Common myeloid progenitor, CD34-positive (primary cell): ENCODE results near the gene ZNF148.

Experiments
- CTCF ChIA-PET: fragments of 350-600 bp; sonication (Branson Sonifier 250); formaldehyde crosslinking; loops from one replicate; lab custom pipeline; 2021; ENCODE audit warnings: antibody characterized with exemption; lab: Charles Lee
- POLR2A ChIA-PET: fragments of 350-600 bp; sonication (Branson Sonifier 250); formaldehyde crosslinking; loops from one replicate; lab custom pipeline; 2021; ENCODE audit warnings: antibody characterized with exemption; lab: Charles Lee
- DNase-seq, 3 donors: peaks; one replicate each; pipeline versions ENCODE4 v3.0.0 to v3.0.0-alpha.2; 2013
- H3K27ac ChIP-seq, 2 experiments: 1 replicate in 1 of 2; 2 replicates in 1 of 2; pipeline ENCODE4 v1.7.0; 2013; ENCODE audit warnings: inconsistent platforms in 2 of 2, low read length in 2 of 2, mild to moderate bottlenecking in 2 of 2, low read depth in 1 of 2, moderate library complexity in 1 of 2; ENCODE audit not compliant: severe bottlenecking in 2 of 2, insufficient read depth in 1 of 2, poor library complexity in 1 of 2
- H3K27me3 ChIP-seq, 5 experiments: replicated peaks in 2 of 5; 1 replicate in 3 of 5; 2 replicates in 2 of 5; pipeline versions ENCODE4 v1.6.1 to v1.7.0; 2013; ENCODE audit warnings: low read length in 4 of 5, mild to moderate bottlenecking in 2 of 5, moderate library complexity in 2 of 5, inconsistent platforms in 1 of 5; ENCODE audit not compliant: insufficient read depth in 5 of 5, control insufficient read depth in 4 of 5
- H3K36me3 ChIP-seq, 4 experiments: 1 replicate in 2 of 4; 2 replicates in 2 of 4; pipeline versions ENCODE4 v1.6.1 to v1.7.0; 2013; ENCODE audit warnings: low read length in 3 of 4, control low read depth in 1 of 4, mild to moderate bottlenecking in 1 of 4; ENCODE audit not compliant: control insufficient read depth in 4 of 4, insufficient read depth in 4 of 4
- H3K4me1 ChIP-seq, 4 experiments: 1 replicate in 3 of 4; 2 replicates in 1 of 4; pipeline versions ENCODE4 v1.6.1 to v1.7.1; 2013; ENCODE audit warnings: low read length in 3 of 4, mild to moderate bottlenecking in 3 of 4, control low read depth in 1 of 4, inconsistent platforms in 1 of 4, moderate library complexity in 1 of 4; ENCODE audit not compliant: control insufficient read depth in 4 of 4, insufficient read depth in 4 of 4; ENCODE audit errors: control extremely low read depth in 1 of 4
- H3K4me3 ChIP-seq, 7 experiments: 1 replicate in 4 of 7; 2 replicates in 3 of 7; pipeline versions ENCODE4 v1.5.1 to v1.7.0; 2013; ENCODE audit warnings: mild to moderate bottlenecking in 7 of 7, low read length in 6 of 7, moderate library complexity in 6 of 7, inconsistent platforms in 2 of 7, low read depth in 2 of 7, control low read depth in 1 of 7; ENCODE audit not compliant: insufficient read depth in 4 of 7, control insufficient read depth in 1 of 7; ENCODE audit errors: extremely low read depth in 1 of 7
- H3K9me3 ChIP-seq, 5 experiments: 1 replicate in 4 of 5; 2 replicates in 1 of 5; pipeline versions ENCODE4 v1.6.1 to v1.7.1; 2013; ENCODE audit warnings: low read length in 4 of 5, mild to moderate bottlenecking in 2 of 5, inconsistent platforms in 1 of 5, low read depth in 1 of 5, moderate library complexity in 1 of 5; ENCODE audit not compliant: control insufficient read depth in 4 of 5, insufficient read depth in 2 of 5; ENCODE audit errors: control extremely low read depth in 1 of 5
- WGBS: methylation state at CpG from one replicate; pipeline ENCODE4 v1.1.5; 2013; ENCODE audit not compliant: insufficient coverage; 5-methylcytosine and 5-hydroxymethylcytosine counted together

ZNF148 gene

DNA sequence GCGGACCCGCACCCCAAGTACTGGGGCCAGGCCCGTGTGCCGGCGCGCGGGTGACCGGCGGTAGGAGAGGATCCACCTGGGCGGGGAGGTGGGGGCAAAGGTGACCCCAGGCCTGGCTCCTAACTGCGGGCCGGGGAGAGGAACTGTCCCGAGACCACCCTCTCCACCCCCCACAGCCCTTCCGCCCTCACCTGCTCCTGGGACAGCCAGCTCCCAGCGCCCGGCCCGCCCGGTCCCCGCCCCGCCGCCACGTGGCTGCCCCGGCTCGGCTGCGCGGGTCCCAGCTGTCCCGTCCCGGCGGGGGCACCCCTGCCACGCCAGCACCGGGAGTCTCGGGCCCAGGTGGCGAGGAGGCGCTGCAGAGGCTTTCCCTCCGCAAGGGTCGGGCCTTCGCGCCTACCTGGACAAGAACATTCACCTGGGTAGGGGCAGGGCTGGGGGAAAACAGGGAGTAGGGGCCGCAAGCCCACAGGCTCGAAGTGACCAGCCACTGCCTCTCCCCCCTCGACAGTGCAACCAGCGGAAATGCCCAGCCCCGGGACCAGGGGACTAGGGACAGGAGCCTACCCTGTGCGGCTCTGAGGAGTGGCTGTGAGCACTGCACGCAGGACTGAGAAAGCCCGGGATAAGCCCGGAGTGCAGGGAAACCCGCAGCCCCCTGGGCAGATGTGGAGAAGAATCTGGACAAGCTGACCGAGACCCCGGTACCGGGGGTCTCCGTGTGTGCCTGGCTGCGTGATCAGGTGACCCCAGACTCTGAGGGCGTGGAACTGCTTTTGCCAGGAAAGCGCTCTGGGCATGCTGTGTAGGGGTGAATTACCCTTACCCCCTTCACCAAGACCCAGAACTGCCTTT is 162.4 kb downstream of the ZNF148 start, which contains the start of gene SLC12A8:
Gene SLC12A8 (minus strand): TSS at position 240 of the 855 bp plus-strand sequence. CDS start 1,399 bp downstream, outside the sequence.
- no peak within 1 kb of the TSS for H3K27ac ChIP-seq
- H3K9me3 ChIP-seq, result no peaks in the 10 kb centered on the region
- no peak for DNase-seq
- H3K27me3 ChIP-seq, result peaks cover 7 to 61% (median 18%) of the 10 kb centered on the region in 5 experiments
- CTCF ChIA-PET, result no interaction called here
- POLR2A ChIA-PET, result no interaction called here
- H3K4me1 ChIP-seq, result peaks cover 0 to 17% (median 13%) of the 10 kb centered on the region in 4 experiments
- no peaks in the 10 kb centered on the region for H3K36me3 ChIP-seq
- peak within 1 kb of the TSS; percentile 18 to 70 (median 49) for H3K4me3 ChIP-seq
- 3% methylated on average over 27 of the region's 55 CpGs for WGBS

DNA sequence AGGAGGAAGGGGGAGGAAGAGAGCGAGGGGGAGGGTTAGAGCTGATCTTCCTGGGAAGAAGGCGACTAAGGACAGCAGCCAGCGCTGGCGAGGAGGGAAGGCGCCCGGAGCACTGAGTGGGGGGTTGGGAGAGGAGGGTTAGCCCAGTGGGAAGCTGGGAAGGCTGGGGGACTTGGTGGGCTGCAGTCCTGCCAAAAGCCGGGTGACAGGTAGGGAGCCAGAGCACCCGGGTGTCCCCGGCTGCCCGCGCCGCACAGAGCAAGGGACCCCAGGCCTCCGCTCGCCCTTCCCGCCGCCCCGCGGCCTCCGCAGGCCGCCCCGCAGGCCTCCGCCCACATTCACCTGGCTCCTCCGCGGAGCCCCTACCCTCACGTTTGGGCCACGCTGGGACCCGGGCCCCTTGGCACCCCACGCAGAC is 163.0 kb downstream of the ZNF148 start:
- Histone ChIP-seq H3K9me3 (no peaks in the 10 kb centered on the region), H3K36me3 (no peaks in the 10 kb centered on the region), H3K4me3 (peak overlapping the region; percentile 18 to 70 (median 49)), H3K27me3 (peaks cover 7 to 60% (median 18%) of the 10 kb centered on the region in 5 experiments), H3K4me1 (peaks cover 0 to 17% (median 13%) of the 10 kb centered on the region in 4 experiments), H3K27ac (no peak overlapping the region)
- ChIA-PET POLR2A (no interaction called here), CTCF (no interaction called here)
- 7% methylated on average over 9 of the region's 28 CpGs for WGBS
- DNase-seq, result no peak

DNA sequence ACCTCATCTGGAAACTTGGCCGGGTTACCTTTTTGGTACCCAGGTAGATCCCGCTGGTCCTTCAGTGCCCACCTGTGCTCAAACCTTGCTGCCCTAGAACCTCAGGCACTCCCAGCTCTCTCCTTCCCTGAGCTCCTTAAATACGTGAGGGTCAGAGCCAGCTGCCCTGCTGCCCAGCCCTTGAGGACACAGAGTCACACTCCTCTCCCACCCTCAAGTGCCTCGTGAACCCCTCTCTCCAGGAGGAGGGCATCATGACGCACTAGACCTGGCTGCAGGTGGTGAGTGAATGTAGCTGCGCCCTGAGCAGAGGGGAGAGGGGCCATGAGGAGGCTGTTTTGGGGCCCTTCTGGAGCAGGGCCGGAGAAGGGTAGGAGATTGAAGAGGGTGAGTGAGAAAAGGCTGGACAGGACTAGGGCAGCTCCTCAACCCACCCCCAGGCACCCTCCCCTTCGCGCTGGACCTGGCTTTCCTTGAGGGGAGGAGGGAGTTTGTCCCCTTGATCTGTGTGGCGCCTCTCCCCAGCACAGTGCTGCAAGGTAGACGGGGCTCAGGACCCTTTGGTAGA is 163.5 kb downstream of the ZNF148 start:
- 92% methylated on average over 5 of the region's 11 CpGs for WGBS

DNA sequence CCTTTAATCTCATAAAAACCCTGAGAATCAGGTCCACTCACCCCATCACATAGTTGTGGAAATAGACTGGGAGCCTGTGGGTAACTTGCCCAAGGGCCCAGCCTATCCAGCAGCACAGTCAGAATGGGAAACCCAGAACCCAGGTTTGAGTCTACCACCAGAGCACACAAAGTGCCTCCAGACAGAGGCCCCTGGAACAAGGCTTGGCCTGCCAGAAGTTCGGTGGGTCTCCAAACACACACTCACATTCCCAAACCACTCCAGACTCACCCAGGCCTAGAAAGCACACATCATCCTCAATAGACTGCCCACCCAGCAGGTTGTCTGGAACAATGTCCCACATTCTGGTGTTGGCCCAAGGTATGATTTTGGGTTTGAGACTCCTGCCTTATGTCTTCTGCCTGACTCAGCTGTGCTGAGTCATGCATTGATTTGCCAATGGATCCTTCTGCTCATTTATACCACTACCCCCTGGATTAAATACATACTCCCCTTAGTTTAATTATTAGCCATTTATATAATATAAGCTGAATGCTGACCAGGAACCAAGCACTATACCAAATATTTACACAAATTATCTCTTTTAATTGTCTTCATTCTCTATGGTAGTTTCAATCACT is 167.1 kb downstream of the ZNF148 start:
- POLR2A ChIA-PET, result no interaction called here
- H3K4me3 ChIP-seq, result no peak overlapping the region
- no CpG with 5 or more reads among the region's 1 CpG for WGBS
- peaks cover 0 to 41% (median 11%) of the 10 kb centered on the region in 5 experiments for H3K27me3 ChIP-seq
- DNase-seq, result no peak
- peaks cover 0 to 12% (median 12%) of the 10 kb centered on the region in 4 experiments for H3K4me1 ChIP-seq
- CTCF ChIA-PET, result no interaction called here
- H3K9me3 ChIP-seq, result no peaks in the 10 kb centered on the region
- H3K27ac ChIP-seq, result no peak overlapping the region
- no peaks in the 10 kb centered on the region for H3K36me3 ChIP-seq

More for the DNA sequence above, 163.5 kb downstream of the ZNF148 start:
- peaks cover 7 to 57% (median 18%) of the 10 kb centered on the region in 5 experiments for H3K27me3 ChIP-seq
- ChIA-PET POLR2A (no interaction called here), CTCF (no interaction called here)
- H3K4me3 ChIP-seq, result peak overlapping the region in 1 of 7 experiments; percentile 70
- DNase-seq, result no peak
- H3K36me3 ChIP-seq, result no peaks in the 10 kb centered on the region
- no peak overlapping the region for H3K27ac ChIP-seq
- H3K4me1 ChIP-seq, result peaks cover 0 to 17% (median 13%) of the 10 kb centered on the region in 4 experiments
- no peaks in the 10 kb centered on the region for H3K9me3 ChIP-seq

DNA sequence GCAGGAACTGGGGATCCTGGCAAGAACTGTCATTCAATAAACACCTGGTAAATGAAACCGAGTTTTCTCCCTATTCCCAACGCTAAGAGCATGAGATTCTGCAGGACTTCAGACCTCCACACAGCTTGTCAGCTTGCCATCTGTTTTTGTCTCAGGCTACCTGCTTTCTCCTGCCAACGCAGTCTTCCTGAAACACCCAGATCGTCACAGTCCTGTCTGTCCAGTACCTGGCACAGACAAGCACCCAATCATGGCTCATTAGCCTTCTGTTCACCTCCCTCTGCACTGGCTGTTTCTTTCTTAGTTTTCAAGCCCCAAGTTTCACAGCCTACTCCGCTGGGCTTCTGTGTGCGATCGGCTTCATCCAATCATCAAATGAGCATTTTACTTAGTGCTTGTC is 167.6 kb downstream of the ZNF148 start:
- no peak overlapping the region for H3K4me3 ChIP-seq
- POLR2A ChIA-PET, result no interaction called here
- WGBS, result 96% methylated on average over 5 of the region's 7 CpGs

DNA sequence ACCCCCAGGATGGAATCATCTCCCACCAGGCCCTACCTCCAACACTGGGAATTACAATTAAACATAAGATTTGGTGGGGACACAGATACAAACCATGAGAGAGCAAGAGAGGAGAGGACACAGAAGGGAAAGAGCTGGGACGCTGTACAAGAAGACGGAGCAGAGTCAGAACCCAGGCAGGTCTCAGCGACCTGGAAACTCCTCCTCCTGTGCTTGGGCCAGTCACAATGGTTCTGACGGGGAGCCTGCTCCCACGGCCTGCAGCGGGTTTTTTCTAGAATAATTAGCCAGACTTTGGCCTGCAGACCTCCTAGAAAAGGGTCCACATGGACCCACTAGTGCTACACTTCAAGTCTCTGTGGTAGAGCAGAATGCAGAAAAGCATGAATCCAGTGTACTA is 168.2 kb downstream of the ZNF148 start:
- Histone ChIP-seq H3K27ac (no peak overlapping the region), H3K9me3 (no peaks in the 10 kb centered on the region), H3K4me3 (no peak overlapping the region), H3K36me3 (no peaks in the 10 kb centered on the region), H3K27me3 (peaks cover 0 to 29% (median 10%) of the 10 kb centered on the region in 5 experiments), H3K4me1 (peaks cover 0 to under 1% (median under 1%) of the 10 kb centered on the region in 4 experiments)
- DNase-seq, result no peak
- ChIA-PET CTCF (no interaction called here), POLR2A (no interaction called here)
- WGBS, result 90% methylated on average over 6 of the region's 6 CpGs

More for the DNA sequence above, 167.6 kb downstream of the ZNF148 start:
- CTCF ChIA-PET, result no interaction called here
- Histone ChIP-seq H3K27me3 (peaks cover 0 to 35% (median 11%) of the 10 kb centered on the region in 5 experiments), H3K4me1 (peaks cover 0 to 7% (median 7%) of the 10 kb centered on the region in 4 experiments), H3K36me3 (no peaks in the 10 kb centered on the region), H3K27ac (no peak overlapping the region), H3K9me3 (no peaks in the 10 kb centered on the region)
- no peak for DNase-seq
